ENCODE data around the gene SMIM32. TPM values are rescaled to one million over a fixed set of nuclear protein-coding genes. Genes with fewer than 3 reads are reported as not detected.
A peak's percentile ranks its signal among the peaks of the same experiment; 100 is the strongest.

The SMIM32 gene
- total and polyA plus RNA-seq, 4 experiments from 2014 or later = not detected

DNA sequence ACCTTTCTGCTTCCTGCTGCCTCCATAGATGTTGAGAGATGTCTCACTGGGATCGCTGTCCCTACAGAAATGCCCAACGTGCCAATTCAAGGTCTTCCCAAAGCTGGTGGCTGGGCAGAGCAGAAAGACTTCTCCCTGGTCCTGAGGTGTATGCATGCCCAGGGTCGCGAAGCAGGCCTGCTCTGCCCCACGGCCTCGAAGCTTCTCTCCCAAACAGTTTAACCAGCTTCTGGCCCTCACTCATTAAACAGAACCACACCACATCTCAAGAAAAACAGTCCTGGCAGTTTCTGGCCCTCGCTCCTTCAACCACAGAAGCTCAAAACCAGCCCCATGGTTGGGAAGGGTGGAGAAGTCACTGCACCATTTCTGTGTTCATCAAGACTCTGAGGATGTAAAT is 14.7 kb upstream of the SMIM32 start:
- H3K27me3 Mint-ChIP-seq = peaks cover 6 to 18% of the 10 kb centered on the region in 2 donors
- POLR2A ChIA-PET (ENCODE audit: partially characterized antibody) = no interaction called here
- Histone ChIP-seq H3K4me1 (ENCODE audit: insufficient read depth, low read length) (no peaks in the 10 kb centered on the region), H3K9me3 (ENCODE audit: control insufficient read depth in 1 of 2, low read length in 2 of 2) (no peaks in the 10 kb centered on the region), H3K27me3 (ENCODE audit: insufficient read depth, low read length) (no peaks in the 10 kb centered on the region), H3K4me3 (ENCODE audit: low read length in 2 of 2) (no peak overlapping the region), H3K27ac (ENCODE audit: low read depth, low read length) (no peak overlapping the region), H3K36me3 (ENCODE audit: insufficient read depth, low read length) (no peaks in the 10 kb centered on the region)
- no peaks in the 10 kb centered on the region for H3K4me1 Mint-ChIP-seq
- no peak for DNase-seq
- CTCF ChIA-PET (ENCODE audit: partially characterized antibody) = interaction anchor here (1.1 kb wide), 1 partner anchor 24 kb away, joined by 3 read pairs; no protein-coding TSS in a partner anchor
- H3K4me3 Mint-ChIP-seq = no peak overlapping the region
- intact Hi-C loops (cut with micrococcal nuclease) = no loop called here
- peaks cover 0 to 4% (median 0%) of the 10 kb centered on the region in 8 donors for H3K9me3 Mint-ChIP-seq
- H3K36me3 Mint-ChIP-seq = no peaks in the 10 kb centered on the region
- no peak overlapping the region for H3K27ac Mint-ChIP-seq

DNA sequence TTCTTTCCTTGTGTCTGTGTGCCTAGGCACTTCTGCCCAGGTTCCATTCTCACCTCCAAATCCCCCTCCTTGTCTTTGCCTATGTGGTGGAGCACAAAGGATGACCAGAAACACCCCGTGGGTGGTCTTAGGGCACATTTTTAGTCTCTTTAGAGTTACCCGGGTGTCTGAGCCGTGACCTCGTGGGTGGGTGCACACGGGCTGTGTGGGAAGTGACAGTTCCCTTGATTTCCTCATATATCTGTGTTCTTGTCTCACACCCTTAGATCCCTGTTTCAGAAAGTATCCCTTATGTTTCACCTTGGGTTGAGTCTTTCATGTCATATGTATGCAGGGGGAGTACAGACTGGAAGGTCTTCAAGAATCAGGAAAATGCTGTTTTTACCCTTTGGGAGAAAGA is 13.4 kb upstream of the SMIM32 start:
- H3K4me1 Mint-ChIP-seq = no peaks in the 10 kb centered on the region
- peaks cover 0 to 4% (median 0%) of the 10 kb centered on the region in 8 donors for H3K9me3 Mint-ChIP-seq
- Histone ChIP-seq H3K27ac (ENCODE audit: low read depth, low read length) (no peak overlapping the region), H3K9me3 (ENCODE audit: control insufficient read depth in 1 of 2, low read length in 2 of 2) (no peaks in the 10 kb centered on the region), H3K4me3 (ENCODE audit: low read length in 2 of 2) (no peak overlapping the region), H3K27me3 (ENCODE audit: insufficient read depth, low read length) (no peaks in the 10 kb centered on the region), H3K36me3 (ENCODE audit: insufficient read depth, low read length) (no peaks in the 10 kb centered on the region), H3K4me1 (ENCODE audit: insufficient read depth, low read length) (no peaks in the 10 kb centered on the region)
- CTCF ChIA-PET (ENCODE audit: partially characterized antibody) = no interaction called here
- POLR2A ChIA-PET (ENCODE audit: partially characterized antibody) = no interaction called here
- no peak overlapping the region for H3K27ac Mint-ChIP-seq
- intact Hi-C loops (cut with micrococcal nuclease) = no loop called here
- no peaks in the 10 kb centered on the region for H3K36me3 Mint-ChIP-seq
- peaks cover 7 to 20% of the 10 kb centered on the region in 2 donors for H3K27me3 Mint-ChIP-seq
- DNase-seq = no peak
- no peak overlapping the region for H3K4me3 Mint-ChIP-seq

DNA sequence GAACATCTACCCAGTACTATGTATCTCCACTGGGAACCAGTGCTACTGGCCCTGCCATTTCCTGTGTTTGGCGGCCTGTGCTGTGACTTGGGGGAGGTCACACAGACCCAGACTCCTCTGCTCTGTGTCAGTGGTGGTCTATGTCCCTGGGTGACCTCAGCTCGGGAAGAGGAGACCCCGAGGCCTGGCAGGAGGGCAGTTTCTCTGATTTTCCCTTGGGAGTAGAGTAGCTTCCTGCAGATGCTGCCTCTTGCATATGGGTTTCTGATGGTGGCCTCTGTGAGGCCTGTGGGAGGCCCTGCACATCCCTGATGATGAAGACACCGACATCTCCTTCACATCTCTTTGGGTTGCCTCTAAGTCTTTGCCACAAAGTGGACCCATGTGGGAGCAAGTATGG is 13.0 kb upstream of the SMIM32 start:
- H3K4me1 ChIP-seq (ENCODE audit: insufficient read depth, low read length) = no peaks in the 10 kb centered on the region
- H3K36me3 ChIP-seq (ENCODE audit: insufficient read depth, low read length) = no peaks in the 10 kb centered on the region
- Mint-ChIP-seq H3K27ac (no peak overlapping the region), H3K4me1 (no peaks in the 10 kb centered on the region), H3K9me3 (peaks cover 0 to 4% (median 0%) of the 10 kb centered on the region in 8 donors), H3K27me3 (peaks cover 7 to 17% of the 10 kb centered on the region in 2 donors), H3K4me3 (no peak overlapping the region), H3K36me3 (no peaks in the 10 kb centered on the region)
- H3K27me3 ChIP-seq (ENCODE audit: insufficient read depth, low read length) = no peaks in the 10 kb centered on the region
- H3K9me3 ChIP-seq (ENCODE audit: control insufficient read depth in 1 of 2, low read length in 2 of 2) = no peaks in the 10 kb centered on the region
- intact Hi-C loops (cut with micrococcal nuclease) = no loop called here
- DNase-seq = no peak
- ChIA-PET POLR2A (ENCODE audit: partially characterized antibody) (no interaction called here), CTCF (ENCODE audit: partially characterized antibody) (interaction anchor here (0.9 kb wide), 2 partner anchors 8 to 11 kb away, joined by 3 read pairs; no protein-coding TSS in a partner anchor)
- no peak overlapping the region for H3K27ac ChIP-seq (ENCODE audit: low read depth, low read length)
- H3K4me3 ChIP-seq (ENCODE audit: low read length in 2 of 2) = no peak overlapping the region

DNA sequence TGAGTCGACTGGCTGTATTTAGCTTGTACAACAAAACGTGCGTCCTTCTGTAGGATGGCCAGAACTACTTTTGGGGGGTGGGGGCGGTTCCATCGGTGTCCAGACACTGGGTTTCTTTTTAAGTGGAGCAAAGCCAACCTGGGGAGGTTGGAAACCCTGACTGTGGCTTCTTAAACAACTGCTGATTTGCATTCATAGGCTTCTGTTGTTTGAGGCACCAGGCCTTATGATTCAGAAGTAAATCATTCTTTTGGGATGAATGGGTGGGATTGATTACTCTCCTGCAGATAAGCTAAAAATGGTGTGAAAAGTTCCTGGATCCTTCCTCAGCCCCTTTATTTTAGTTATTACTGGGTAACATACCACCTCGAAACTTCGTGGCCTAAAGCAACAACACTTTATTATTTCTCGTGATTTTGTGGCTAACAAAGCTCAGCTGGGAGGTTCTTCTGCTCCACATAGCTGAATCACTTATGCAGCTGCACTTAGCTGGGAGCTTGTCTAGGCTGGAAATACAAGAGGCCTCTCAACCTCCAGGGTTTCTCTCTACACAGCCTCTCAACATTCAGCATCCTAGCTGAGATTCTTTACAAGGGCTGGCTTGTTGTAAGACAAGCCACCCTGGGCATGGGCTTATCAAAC is 12.2 kb upstream of the SMIM32 start:
- intact Hi-C loops (cut with micrococcal nuclease) = no loop called here
- H3K27me3 ChIP-seq (ENCODE audit: insufficient read depth, low read length) = no peaks in the 10 kb centered on the region
- CTCF ChIA-PET (ENCODE audit: partially characterized antibody) = interaction anchor here (0.9 kb wide), 2 partner anchors 8 to 11 kb away, joined by 3 read pairs; no protein-coding TSS in a partner anchor
- H3K4me1 ChIP-seq (ENCODE audit: insufficient read depth, low read length) = no peaks in the 10 kb centered on the region
- no peaks in the 10 kb centered on the region for H3K9me3 ChIP-seq (ENCODE audit: control insufficient read depth in 1 of 2, low read length in 2 of 2)
- no peaks in the 10 kb centered on the region for H3K36me3 ChIP-seq (ENCODE audit: insufficient read depth, low read length)
- no peak overlapping the region for H3K4me3 ChIP-seq (ENCODE audit: low read length in 2 of 2)
- Mint-ChIP-seq H3K27me3 (peaks cover 7 to 17% of the 10 kb centered on the region in 2 donors), H3K4me1 (no peaks in the 10 kb centered on the region), H3K36me3 (no peaks in the 10 kb centered on the region), H3K4me3 (no peak overlapping the region), H3K9me3 (peaks cover 0 to 4% (median 0%) of the 10 kb centered on the region in 8 donors), H3K27ac (peak overlapping the region in 1 of 7 donors; percentile 57)
- POLR2A ChIA-PET (ENCODE audit: partially characterized antibody) = no interaction called here
- DNase-seq = no peak
- H3K27ac ChIP-seq (ENCODE audit: low read depth, low read length) = no peak overlapping the region

DNA sequence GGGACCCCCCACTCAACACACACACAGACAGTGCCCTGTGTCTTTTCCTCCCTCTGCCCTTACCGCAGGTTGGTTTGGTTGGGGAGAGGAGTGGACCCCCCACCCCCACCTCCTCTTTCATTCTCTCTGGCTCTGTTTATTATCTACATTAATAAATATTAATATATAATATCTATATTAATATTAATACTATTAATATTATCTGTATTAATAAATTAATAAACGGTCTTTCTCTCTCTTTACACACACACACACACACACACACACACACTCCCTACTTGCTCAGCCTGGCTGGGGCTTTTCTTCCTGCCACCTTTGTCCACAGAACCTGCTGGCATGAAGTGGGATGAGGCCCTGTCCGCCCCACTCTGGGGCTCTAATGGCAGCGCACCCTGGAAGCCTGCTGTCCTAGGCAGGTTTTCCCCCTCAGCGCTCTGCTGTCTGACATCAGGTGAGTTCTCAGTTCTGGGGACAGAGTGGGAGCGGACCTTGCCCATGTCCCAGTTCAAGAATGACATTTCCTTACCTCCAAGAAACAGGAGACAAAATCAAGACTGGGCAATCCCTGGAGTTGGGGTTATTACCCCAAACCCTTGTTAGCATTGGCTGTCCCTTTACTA is 10.5 kb upstream of the SMIM32 start:
- H3K9me3 Mint-ChIP-seq = peaks cover 0 to 4% (median 0%) of the 10 kb centered on the region in 8 donors
- no peaks in the 10 kb centered on the region for H3K4me1 ChIP-seq (ENCODE audit: insufficient read depth, low read length)
- no peak overlapping the region for H3K27ac Mint-ChIP-seq
- H3K4me1 Mint-ChIP-seq = no peaks in the 10 kb centered on the region
- peaks cover 7 to 20% of the 10 kb centered on the region in 2 donors for H3K27me3 Mint-ChIP-seq
- CTCF ChIA-PET (ENCODE audit: partially characterized antibody) = no interaction called here
- no peaks in the 10 kb centered on the region for H3K9me3 ChIP-seq (ENCODE audit: control insufficient read depth in 1 of 2, low read length in 2 of 2)
- intact Hi-C loops (cut with micrococcal nuclease) = no loop called here
- DNase-seq = no peak
- no peak overlapping the region for H3K4me3 Mint-ChIP-seq
- H3K36me3 Mint-ChIP-seq = no peaks in the 10 kb centered on the region
- H3K27ac ChIP-seq (ENCODE audit: low read depth, low read length) = no peak overlapping the region
- no peak overlapping the region for H3K4me3 ChIP-seq (ENCODE audit: low read length in 2 of 2)
- POLR2A ChIA-PET (ENCODE audit: partially characterized antibody) = no interaction called here
- no peaks in the 10 kb centered on the region for H3K36me3 ChIP-seq (ENCODE audit: insufficient read depth, low read length)
- H3K27me3 ChIP-seq (ENCODE audit: insufficient read depth, low read length) = no peaks in the 10 kb centered on the region

DNA sequence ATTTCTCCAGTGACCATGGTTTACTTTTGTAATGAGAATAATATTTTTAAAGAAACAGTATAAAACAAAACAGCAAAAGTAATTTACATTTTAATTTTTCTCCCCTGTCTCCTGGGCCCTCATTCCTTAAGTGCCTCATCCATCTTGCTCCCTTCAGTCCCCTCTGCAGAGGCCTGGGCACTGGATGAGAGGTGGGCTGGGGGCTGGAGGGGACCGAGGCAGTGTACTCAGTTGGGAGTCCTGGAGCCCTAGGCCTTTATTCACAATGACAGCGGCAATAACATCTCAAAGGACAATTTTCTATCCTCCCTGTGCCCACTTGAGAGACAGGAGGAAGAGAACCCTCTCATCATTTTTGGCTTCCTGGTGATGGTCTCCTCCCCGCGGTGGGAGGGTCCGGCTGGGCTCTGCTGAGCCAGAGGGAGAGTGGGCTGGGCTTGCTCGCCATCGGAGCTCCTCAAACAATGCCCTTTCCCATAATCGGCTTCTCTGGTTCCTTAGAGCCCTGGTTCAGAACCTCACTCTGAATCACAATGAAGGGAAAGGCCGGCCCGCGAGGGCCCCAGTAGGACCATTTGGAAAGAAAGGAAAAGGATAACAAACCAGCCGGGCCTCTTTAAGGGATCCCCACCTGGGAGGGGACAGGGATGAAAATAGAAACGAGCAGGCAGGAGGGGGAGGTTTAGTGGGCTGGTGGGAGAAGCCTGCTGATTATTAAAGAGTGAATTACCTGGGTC is 9.7 kb upstream of the SMIM32 start:
- Histone ChIP-seq H3K9me3 (ENCODE audit: control insufficient read depth in 1 of 2, low read length in 2 of 2) (no peaks in the 10 kb centered on the region), H3K4me3 (ENCODE audit: low read length in 2 of 2) (no peak overlapping the region), H3K27me3 (ENCODE audit: insufficient read depth, low read length) (no peaks in the 10 kb centered on the region), H3K27ac (ENCODE audit: low read depth, low read length) (no peak overlapping the region), H3K4me1 (ENCODE audit: insufficient read depth, low read length) (no peaks in the 10 kb centered on the region), H3K36me3 (ENCODE audit: insufficient read depth, low read length) (no peaks in the 10 kb centered on the region)
- Mint-ChIP-seq H3K4me1 (no peaks in the 10 kb centered on the region), H3K36me3 (no peaks in the 10 kb centered on the region), H3K9me3 (peaks cover 0 to 4% (median 0%) of the 10 kb centered on the region in 8 donors), H3K27ac (peak overlapping the region in 1 of 7 donors; percentile 59), H3K27me3 (peaks cover 7 to 19% of the 10 kb centered on the region in 2 donors), H3K4me3 (no peak overlapping the region)
- ChIA-PET CTCF (ENCODE audit: partially characterized antibody) (no interaction called here), POLR2A (ENCODE audit: partially characterized antibody) (no interaction called here)
- intact Hi-C loops (cut with micrococcal nuclease) = no loop called here
- DNase-seq = no peak

DNA sequence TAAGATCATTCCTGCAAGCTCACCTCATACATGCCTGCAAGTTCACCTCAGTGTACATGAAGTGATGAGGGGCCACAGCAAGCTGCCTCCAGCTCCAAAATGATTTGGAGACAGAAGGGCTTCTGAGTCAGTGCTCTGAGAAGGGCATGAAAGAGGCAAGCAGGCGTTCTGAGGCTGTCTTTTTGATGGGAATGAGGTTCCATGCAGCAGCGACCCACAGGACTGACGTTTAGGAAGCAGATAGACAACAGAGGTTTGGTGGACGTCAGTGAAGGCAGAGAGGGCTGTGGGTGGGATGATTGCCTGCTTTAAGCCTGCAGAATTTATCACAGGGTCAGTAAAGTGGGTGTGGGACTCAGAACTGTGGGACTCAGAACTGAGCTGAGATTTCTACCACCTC is 8.9 kb upstream of the SMIM32 start:
- no peaks in the 10 kb centered on the region for H3K36me3 ChIP-seq (ENCODE audit: insufficient read depth, low read length)
- no peaks in the 10 kb centered on the region for H3K9me3 ChIP-seq (ENCODE audit: control insufficient read depth in 1 of 2, low read length in 2 of 2)
- Mint-ChIP-seq H3K4me1 (no peaks in the 10 kb centered on the region), H3K36me3 (no peaks in the 10 kb centered on the region), H3K9me3 (peaks cover 0 to 4% (median 0%) of the 10 kb centered on the region in 8 donors), H3K27ac (no peak overlapping the region), H3K4me3 (no peak overlapping the region), H3K27me3 (peaks cover 7 to 14% of the 10 kb centered on the region in 2 donors)
- CTCF ChIA-PET (ENCODE audit: partially characterized antibody) = no interaction called here
- DNase-seq = no peak
- intact Hi-C loops (cut with micrococcal nuclease) = no loop called here
- H3K4me1 ChIP-seq (ENCODE audit: insufficient read depth, low read length) = no peaks in the 10 kb centered on the region
- no peak overlapping the region for H3K4me3 ChIP-seq (ENCODE audit: low read length in 2 of 2)
- POLR2A ChIA-PET (ENCODE audit: partially characterized antibody) = no interaction called here
- no peak overlapping the region for H3K27ac ChIP-seq (ENCODE audit: low read depth, low read length)
- no peaks in the 10 kb centered on the region for H3K27me3 ChIP-seq (ENCODE audit: insufficient read depth, low read length)

Measured in CD4-positive, alpha-beta memory T cell (primary cell).